Stimulated activated CD4-positive, alpha-beta T cell treated with anti-CD3 and anti-CD28 coated beads, Interleukin-4, amount 100 ng/mL, for 1 hour (primary cell): ENCODE results near the gene SERGEF.

Experiments
- DNase-seq: peaks from one replicate; pipeline ENCODE4 v3.0.0-alpha.2; 2020

SERGEF gene

GRCh38 chr11:17807034-17807433 is 205.8 kb downstream of the SERGEF start:
- no peak for DNase-seq

GRCh38 chr11:17805873-17806272 is 207.0 kb downstream of the SERGEF start:
- DNase-seq = no peak

GRCh38 chr11:17805043-17805442 is 207.8 kb downstream of the SERGEF start:
- DNase-seq = no peak

- no peak for DNase-seq
Measured at GRCh38 chr11:17803754-17804334, 209.0 kb downstream of the SERGEF start.

- DNase-seq = no peak
Measured at GRCh38 chr11:17802491-17802890, 210.4 kb downstream of the SERGEF start.

- DNase-seq = no peak
Measured at GRCh38 chr11:17801166-17801565, 211.7 kb downstream of the SERGEF start.

DNA sequence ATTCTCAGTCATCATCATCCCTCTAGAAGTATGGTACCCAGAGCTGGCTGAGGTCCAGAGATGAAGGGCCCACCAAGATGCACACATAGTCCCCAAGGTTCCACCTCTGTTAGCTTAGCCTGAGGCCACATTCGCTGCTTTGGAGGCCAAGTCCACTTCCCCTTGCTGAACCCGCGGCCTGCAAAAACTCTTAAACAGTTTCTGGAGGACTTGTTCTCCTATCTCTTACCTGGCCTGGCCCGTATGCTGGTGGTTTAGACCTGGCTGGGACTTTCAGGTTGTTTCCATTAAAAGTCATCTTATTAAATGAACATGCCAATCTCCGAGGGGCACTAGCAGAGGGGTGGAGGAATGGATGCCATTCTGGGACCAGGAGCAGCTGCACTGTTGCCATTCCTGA is 213.7 kb downstream of the SERGEF start:
- DNase-seq = no peak

DNA sequence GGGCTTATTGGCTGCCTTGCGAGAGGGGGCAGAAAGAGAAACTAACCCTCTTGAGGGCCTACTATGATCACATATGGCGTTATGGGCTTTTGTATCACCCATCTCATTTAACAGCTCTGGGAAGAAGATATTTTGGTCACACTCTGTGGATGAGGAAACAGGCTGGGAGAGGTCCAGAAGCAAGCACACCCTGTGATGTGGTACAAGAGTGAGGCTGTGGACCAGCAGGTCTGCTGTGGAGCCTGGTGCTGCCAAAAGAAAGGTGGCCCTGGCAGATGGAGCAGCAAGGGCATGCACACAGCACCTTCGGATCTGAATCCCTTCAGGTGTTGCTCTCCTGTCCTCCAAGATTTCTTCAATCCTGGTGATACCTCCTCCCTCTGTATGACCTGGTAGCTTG is 214.1 kb downstream of the SERGEF start:
- no peak for DNase-seq

- DNase-seq = no peak
Measured at GRCh38 chr11:17798253-17798652, 214.6 kb downstream of the SERGEF start.

DNA sequence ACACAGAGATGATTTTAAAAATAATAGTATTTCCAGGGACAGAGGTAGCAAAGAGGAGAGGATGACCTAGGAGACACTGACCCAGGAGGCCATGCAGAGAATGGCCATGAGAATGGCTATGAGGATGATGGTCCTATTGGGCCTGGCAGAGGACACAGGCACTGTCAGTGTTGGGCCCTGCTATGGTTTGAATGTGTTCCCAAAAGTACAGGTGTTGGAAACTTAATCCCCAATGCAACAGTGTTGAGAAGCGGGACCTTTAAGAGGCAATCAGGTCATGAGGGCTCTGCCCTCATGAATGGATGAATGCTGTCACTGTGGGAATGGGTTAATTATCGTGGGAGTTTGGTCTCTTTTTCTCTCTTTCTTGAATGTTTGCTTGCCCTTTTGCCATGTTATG is 216.7 kb downstream of the SERGEF start:
- no peak for DNase-seq

DNA sequence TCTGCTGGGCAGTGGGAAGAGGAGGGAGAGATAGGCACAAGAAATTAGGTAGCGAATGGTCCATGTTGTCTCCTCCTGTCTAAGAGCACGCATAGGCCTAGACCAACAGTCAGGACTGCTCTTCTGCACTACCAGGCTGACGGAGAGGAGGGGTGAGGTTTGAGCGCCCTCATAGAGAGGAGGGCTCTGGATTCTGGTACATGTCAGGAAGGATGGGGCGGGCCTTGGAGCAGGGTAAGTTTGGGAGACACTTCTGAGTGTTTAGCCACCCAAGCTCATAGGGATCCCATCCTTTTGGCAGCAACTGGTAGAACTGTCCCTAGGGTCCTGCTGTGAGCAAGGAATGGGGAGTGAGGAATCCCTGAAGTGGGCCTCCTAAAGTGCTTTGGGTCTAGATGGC is 217.9 kb downstream of the SERGEF start:
- no peak for DNase-seq

GRCh38 chr11:17793642-17794170 is 219.1 kb downstream of the SERGEF start:
- no peak for DNase-seq

GRCh38 chr11:17792161-17792560 is 220.7 kb downstream of the SERGEF start:
- DNase-seq = no peak

DNA sequence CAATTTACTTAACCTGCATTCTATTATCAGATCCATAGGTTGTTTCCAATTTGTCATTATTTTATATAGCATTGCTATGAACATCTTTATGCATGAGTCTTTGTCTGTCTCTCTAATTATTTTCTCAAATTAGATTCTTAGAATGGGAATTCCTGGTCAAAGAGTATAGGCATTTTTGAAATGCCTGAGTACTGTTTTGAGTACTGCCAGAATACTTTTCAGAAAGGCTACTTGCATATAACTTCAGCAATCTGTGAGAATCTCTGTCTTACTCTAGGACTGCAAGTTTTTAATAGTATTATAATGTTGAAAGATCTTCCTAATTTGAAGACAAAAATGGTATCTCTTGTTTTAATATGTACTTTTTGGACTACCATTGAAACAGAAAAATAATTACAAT is 221.7 kb downstream of the SERGEF start:
- DNase-seq = no peak

DNA sequence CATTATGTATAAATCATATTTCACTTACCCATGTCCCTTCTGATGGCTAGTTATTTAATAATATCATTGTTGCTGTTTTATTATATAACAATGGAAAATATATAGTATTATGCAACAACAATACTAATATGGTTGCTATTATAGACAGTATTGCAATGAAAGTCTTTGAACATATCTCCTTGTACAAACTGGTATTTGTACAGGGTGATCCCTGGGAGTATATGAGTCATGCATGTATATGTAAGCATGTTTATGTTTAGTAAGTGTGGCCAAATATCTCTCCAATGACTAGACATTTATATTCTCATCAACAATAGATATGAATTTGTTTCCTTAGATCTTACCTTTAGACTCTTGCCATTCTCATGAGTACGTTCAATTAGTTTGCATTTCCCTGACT is 222.4 kb downstream of the SERGEF start:
- DNase-seq = no peak

DNA sequence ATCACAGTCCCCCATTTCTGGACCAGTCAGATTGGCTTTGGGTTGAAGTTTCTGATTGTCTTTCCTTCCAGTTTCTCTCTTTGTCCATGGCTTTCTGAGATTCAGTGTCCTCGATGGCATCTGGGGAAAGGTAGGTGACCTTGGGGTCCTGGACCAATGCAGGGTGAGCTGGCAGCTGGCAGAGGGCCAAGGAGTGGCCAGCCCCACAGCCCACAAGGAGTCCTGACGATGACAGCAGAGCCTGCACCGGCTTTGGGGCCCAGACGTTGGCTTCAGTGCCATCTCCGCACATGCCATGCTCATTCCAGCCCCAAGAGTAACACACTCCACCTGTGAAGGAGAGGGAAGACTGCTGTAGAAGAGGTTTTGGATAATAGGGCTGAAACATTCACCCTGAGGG is 224.8 kb downstream of the SERGEF start:
- no peak for DNase-seq

DNA sequence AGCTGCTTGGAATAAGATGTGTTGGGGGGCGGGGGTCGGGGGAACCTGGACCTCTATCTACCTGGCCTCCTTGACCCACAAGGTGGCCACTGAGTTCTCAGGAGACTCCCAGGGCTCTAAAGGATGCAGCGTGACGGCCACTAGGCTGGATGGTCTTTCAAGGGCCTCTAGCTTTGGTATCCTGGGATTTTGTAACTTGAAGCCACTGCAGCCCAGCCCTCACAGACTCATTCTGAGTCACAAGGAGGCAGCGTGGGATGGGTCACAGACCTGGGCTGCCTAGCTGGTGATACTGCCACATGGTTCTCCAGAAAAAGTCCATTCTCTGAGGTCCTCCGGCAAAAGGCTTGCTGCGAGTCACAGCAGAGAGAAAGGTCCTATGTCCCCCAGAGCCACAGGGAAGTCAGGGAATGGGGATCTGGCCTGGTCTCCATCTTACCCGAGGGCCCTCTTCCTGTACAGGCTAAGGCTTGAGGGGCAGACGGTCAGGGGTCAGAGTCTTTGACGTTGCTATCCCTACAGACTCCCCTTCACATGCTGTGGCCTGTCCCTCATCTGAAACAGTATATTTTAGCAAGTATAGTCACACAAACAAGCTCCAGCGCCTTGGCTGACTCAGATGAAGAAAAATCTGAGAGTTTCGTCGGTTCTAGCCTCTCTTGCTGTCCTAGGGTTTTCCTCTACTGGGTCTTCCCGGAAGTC is 225.9 kb downstream of the SERGEF start:
- DNase-seq = no peak

- DNase-seq = no peak
Measured at GRCh38 chr11:17783878-17784277, 229.0 kb downstream of the SERGEF start.

DNA sequence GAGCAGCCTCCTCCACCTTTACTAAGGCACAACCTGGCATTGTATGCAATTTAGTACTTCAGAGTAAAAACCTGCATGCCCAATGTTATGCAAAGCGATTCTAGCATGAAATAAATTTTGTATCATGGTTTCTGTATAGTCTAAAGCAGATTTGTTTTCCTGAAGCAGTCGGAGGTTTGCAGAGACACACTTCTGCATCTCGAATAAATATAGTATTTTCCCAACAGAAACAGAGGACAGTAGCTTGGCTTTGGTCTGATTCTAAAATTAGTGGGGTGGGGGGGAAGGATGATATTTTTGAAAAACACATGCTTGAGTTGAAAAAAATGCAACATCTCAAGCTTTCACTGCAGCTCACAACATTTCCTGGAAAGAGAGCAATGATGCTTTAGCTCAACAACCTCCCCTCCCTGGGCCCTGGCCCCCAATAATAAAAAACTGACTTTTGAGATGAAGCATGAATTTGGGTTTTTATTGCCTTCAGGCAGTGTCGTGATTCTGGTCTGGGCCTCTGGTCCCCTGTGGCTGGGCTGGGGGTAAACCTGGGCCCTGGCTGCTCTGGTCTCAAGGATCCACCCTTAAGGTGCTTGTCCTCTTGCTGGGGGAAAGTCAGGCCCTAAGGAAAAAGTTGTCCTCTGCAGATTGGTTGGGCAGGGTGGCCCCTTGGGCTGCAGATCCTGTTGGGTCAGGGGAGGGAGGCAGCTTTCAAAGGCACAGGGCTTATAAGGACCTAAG is 230.1 kb downstream of the SERGEF start:
- no peak for DNase-seq

GRCh38 chr11:17782145-17782544 is 230.7 kb downstream of the SERGEF start:
- no peak for DNase-seq

DNA sequence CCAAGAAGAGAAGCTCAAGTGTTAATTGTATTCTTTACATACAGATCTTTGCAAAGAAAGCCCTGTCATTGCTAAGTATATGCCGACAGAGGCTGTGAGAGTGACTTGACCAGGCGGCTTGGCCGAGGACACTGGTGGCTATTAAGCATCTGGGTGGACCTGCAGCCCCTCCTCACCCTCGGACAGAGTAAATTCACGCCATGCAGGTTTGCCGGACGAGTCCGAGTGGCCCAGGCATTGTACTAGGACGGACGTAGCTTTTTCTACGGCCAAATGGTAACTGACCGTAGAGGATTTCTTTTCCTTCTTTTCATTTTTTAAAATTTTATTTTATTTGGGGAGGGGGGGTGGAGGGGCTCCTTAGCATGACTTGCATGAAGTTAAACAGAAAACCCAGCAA is 231.2 kb downstream of the SERGEF start:
- no peak for DNase-seq

GRCh38 chr11:17781221-17781620 is 231.6 kb downstream of the SERGEF start:
- no peak for DNase-seq

GRCh38 chr11:17780668-17781067 is 232.2 kb downstream of the SERGEF start:
- DNase-seq = no peak
